Fibroblast of peridontal ligament (primary cell): ENCODE results near the gene MYOZ3.

ENCODE experiments used
- DNase-seq: peaks from one replicate; pipeline ENCODE4 v3.0.0-alpha.2; 2010; ENCODE audit errors: extremely low read depth

Gene MYOZ3

DNA sequence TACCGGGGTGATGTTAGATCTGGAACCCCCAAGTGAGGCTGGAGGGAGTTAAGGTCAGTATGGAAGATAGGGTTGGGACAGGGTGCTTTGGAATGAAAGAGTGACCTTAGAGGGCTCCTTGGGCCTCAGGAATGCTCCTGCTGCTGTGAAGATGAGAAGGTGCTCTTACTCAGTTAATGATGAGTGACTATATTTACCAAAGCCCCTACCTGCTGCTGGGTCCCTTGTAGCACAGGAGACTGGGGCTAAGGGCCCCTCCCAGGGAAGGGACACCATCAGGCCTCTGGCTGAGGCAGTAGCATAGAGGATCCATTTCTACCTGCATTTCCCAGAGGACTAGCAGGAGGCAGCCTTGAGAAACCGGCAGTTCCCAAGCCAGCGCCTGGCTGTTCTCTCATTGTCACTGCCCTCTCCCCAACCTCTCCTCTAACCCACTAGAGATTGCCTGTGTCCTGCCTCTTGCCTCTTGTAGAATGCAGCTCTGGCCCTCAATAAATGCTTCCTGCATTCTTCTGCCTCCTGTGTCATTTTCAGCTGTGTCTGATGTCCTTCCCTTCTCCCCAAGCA lies 2.3 kb upstream of the MYOZ3 start:
- no peak for DNase-seq

DNA sequence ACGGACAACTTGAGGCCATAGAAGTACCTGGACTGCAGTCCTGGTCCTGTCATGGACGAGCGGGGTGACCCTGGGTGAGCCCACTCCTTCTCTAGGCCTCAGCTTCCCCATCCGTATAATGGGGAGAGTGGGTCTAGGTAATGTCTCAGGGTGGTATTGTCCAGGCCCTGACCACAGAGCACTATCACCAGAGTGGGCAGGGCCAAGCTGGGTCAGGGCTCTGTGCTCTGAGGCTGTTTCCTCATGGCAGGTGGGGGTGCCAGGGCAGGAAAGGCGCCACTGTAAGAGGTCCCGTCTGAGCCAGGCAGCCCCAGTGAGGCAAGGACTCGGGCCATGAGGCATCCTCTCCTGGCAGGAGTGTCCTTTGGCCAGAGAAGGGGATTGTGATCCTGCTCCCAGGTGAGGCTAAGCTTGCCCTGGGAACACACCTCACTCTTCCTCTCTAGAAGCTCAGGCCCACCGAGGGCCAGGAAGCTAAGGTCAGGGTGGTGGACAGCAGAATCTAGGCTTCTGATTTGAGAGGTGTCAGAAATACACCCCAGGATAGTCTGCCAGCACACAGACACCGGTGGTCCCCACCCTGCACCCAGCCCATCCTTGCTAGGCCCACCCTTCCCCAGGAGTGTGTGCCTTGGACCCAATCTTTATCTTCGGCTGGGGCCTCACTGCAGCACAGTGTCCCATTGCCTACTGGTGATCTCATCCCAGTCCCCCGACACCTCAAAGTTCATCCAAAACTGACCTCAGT lies 1.5 kb upstream of the MYOZ3 start:
- no peak for DNase-seq

DNA sequence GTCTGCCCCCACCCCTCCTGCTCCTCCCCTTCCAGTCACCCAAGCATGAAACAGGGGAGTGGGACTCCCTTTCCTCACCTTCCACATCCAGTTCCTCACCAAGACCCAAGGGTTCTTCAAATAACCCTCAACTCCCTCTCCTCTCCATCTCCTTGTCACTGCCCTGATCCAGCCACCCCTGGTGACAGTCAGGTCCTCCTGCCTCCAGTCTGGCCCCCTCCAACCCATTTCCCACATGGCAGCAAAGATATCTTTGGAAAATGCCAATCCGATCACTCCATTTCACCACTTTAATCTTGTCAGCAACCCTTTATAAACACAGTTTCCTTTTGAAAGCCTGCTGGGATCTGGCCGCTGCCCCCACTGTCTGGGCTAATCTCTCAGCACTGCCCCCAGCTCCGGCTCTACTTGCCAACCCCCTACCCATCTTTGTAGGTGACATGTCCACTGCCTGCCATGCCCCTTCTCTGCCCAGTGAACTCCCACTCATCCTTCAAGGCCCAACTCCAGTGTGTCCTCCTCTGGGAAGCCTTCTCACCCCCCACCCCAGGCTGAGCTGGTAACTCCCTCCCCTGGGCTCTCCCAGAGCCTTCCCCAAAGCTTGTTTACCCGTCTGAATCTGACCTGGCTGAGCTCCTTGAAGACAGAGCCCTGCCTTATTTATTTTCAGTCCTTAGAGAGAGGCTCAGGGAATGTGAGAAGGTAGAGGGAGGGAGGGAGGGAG lies 781 bp upstream of the MYOZ3 start:
- no peak for DNase-seq

DNA sequence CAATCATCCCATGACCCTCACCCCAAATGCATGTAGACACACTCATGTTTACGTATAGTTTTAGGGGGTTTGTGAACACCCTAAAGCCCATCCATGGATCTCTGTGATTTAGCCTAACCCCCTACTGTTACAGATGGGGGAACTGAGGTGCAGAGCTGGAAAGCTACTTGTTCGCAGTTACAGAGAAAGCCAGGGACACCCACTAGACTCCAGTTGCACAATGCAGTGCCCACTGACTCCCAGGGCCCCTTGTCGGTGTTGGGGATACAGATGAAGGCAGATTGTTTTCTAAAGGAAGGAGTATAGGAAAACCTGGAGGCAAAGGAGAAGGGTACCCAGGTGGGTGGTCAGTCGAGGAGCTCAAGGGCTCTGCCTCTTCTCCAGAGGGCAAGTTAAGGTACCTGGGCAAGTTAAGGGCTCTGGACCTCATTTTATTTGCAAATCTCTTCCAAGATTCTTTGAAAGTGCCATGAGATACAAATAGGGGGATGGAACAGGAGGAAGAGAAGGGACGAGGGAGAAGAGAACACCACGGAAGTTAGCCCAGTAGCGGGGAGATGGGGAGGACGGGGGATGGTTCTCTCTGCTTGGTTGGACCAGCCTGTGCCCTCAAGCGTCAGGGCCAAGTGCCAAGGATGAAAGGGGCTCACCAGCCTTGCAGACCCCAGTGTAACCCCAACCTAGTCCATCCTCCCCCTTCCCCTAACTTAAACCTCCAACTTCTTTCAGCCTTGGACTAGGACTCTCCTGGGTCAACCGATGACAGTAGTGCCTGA lies 958 bp downstream of the MYOZ3 start:
- DNase-seq, result no peak

DNA sequence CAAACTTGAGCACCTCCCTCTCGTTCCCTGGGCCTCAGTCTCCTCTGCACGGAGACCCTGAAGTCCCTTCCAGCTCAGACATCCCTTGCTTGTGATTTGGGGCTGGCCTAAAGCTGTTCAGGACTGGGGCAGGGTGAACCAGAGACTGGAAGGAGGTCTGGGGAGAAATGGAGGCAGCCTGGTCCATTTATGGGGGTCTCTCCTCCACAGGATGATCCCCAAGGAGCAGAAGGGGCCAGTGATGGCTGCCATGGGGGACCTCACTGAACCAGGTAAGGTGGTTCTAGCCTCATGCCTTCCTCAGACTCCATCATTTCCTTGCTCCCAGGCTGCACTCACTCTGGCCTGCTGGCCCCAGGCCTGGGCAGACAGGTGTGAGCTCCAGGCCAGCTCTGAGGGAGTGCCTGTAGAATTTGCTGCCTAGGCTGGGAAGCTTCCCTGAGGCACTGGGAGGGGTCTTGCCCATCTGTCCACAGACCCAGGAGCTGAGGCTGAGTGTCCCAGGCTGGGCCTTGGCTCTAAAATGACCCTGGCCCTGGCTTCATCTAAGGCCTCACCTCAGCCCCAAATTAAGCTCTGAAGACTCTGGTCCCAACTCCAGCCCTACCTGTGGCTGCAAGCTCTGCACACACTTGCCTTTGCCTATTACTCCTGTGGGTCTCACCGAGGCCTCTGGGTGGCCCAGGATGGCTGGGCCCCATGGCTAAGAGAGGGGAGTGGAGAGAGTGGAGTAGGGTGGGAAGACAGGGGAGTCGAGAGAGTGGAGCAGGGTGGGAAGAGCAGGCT lies 1.9 kb downstream of the MYOZ3 start:
- no peak for DNase-seq

DNA sequence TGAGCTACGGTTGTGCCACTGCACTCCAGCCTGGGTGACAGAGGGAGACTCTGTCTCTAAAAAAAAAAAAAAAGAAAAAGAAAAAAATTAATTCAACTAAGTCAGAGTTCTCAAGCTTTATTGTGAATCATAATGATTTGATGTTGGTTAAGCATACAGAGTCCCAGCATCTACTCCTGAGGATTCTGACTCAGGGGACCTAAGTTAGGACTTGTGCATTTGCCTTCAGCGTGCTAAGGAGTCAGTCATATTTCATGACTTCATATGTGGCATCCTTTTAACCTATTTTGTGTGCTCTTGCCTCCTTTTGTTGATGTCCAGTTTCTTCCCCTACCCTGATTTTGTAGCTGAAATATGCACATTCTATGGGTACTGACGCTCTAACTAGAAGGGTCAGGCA lies 2.9 kb downstream of the MYOZ3 start:
- no peak for DNase-seq

DNA sequence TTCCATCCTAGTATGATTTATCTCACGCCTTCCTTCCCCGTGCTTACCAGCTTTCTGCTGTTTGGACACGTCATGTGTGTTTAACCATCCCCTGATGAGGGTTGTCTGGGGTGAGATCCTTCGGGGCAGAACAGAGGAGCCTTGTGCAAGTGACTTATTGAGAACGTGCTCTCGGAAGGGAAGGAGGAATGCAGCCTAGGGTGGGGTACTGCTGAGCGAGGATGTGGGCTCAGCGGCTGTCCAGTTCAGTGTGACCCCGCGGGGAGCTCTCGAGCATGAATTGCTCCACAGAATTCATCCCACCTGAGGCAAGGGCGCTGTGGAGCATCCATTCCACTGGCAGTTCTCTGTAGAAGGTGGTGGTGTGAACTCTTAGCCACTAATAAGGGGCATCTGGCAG lies 4.0 kb downstream of the MYOZ3 start:
- DNase-seq, result no peak

DNA sequence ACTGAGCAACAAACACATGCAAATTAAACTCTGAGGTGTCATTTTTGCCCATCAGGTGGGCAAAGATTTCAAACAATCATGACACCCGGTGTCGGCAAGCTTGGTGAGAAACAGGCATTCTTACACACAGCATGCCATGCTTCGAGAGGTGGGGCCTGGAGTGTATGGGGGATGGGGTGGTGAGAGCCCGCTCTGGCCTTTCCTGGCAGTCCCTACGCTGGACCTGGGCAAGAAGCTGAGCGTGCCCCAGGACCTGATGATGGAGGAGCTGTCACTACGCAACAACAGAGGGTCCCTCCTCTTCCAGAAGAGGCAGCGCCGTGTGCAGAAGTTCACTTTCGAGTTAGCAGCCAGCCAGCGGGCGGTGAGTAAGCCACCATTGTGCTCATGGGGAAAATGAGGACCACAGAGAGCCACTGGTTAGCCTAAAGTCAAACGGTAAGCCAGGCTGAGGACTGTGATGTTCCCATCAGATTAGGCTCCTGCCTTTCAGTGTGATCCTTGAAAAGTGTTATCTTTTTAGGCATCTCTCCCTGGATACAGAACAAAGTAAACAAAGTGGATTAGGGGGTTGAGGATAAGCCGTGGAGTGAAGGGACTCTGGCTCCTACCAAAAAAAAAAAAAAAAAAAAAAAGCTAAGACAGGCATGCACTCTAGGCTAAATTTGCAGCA lies 9.4 kb downstream of the MYOZ3 start:
- no peak for DNase-seq

DNA sequence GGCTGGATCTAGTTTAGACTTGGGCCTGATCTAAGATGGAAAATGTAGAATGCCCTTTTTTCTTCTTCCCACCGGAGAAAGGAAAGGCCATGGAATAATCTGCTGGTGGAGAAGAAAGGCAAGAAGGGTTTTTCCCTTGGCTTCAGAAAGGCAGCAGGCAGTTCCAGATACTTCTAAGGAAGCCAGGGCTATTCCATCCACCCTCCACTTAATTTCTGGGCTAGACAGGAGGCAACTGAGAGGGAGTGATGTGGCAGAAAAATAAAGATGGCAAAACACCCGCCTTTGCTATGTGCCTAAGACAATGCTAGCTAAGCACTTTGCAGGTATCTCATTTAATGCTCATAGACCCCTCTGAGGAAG lies 9.9 kb downstream of the MYOZ3 start:
- DNase-seq, result no peak

DNA sequence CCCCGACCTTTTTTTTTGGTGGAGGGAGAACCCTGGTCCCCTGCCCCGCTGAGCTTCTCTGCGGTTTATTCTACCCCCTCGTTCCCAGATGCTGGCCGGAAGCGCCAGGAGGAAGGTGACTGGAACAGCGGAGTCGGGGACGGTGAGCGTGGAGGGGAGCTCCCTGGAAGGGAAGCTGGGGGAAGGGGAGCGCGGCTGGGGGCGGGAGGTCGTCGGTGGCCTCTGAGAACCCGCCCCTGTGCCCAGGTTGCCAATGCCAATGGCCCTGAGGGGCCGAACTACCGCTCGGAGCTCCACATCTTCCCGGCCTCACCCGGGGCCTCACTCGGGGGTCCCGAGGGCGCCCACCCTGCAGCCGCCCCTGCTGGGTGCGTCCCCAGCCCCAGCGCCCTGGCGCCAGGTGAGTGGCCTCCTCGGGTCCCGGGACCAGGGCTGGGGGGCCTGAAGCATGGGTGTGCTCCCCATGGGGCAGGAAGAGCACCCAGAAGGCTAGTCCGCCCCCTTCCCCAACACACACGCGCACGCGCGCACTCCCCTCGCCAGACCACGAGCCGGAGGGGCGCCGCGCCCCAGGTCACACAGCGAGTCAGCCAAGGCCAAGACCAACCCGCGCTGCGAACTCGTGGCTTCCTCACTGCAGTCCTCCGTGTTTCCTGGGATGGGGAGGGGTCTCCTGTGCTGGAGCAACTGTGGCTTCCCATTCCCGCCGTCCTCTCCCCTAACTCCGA lies 10.6 kb downstream of the MYOZ3 start:
- no peak for DNase-seq

DNA sequence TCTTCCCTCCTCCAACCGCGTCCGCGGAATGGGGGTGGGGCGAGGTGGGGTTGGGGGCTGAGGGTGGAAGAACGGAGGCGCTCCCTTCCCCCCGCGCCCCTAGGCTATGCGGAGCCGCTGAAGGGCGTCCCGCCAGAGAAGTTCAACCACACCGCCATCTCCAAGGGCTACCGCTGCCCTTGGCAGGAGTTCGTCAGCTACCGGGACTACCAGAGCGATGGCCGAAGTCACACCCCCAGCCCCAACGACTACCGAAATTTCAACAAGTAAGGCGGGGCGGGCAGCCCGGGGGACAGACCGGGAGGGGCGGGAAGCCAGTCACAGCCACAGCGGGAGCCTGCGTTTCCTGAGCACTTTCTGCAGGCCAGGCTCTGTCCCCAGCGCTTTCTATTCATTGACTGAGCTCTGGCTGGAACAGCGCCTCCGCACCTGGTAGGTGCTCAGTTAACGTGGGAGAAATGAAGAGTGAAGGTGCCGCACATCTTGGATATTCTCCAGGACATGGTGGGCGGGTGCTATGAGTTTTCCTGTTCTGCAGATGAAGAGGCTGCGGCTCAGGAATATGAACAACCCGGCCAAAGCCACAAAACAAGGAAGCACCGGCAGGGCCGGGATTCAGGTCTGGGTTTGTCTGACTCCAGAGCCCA lies 11.3 kb downstream of the MYOZ3 start:
- DNase-seq, result no peak

DNA sequence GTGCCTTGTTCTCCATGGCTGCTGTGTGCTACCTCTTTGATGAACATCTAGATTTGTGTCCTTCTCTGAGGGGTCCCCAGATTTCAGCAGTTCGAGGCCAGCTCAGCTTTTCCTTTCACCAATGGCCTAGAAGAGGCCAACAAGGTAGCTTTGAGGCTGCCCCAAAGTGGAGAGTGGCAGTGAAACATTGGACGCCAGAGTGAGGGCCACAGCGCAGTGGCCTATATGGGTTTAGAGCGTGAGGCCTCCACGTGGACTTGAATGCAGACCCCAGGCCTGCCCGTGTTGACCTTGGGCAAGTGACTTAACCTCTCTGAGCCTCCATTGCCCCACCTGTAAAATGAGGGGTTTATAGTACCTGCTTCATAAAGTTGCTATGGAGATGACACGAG lies 11.8 kb downstream of the MYOZ3 start:
- no peak for DNase-seq

DNA sequence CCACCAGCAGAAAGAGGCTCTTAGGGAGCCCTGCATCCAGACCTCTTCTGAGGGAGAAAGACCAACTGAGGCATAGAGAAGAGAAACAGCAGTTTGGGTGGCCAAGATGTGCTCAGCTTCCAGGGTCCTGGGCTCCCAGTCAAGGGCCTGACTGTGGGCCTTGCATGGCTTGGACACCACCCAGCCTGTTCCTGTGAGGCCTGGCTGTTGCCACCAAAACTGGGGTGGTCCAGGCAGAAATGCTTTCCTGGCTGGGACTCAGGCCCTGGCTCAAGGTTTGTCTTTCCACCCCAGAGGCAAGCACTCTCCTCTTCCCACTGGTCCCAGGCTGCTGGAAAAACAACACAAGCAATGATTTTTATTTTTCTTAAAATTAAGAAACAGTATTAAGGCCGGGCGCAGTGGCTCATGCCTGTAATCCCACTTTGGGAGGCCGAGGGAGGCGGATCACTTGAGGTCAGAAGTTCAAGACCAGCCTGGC lies 13.3 kb downstream of the MYOZ3 start:
- no peak for DNase-seq

DNA sequence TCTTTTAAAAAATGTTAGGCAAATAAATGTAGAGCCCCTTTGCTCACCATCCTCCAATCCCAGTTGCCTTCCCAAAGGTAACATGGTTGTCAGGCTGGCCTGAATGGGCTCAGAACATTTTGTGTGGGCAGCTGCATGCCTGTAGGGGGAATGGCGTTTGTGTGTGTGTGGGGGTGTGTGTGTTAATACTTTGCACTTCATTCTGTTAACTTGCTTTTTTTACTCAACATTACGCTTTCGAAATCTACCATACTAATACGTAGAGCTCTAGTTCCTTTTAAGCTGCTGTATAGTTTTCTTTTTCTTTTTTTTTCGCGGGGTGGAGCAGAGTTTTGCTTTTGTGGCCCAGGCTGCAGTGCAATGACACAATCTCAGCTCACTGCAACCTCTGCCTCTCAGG lies 14.0 kb downstream of the MYOZ3 start:
- DNase-seq, result no peak

DNA sequence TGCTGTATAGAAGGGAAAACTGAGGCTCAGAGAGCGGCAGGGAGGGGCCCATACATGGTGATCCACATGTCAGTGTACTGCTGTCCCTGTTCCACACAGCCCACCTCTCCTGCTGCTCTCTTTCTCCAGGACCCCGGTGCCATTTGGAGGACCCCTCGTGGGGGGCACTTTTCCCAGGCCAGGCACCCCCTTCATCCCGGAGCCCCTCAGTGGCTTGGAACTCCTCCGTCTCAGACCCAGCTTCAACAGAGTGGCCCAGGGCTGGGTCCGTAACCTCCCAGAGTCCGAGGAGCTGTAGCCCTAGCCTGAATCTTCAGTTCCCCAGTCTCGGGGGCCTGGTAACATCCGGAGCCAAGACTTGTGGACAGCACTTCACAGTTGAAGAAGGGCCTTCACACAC lies 15.5 kb downstream of the MYOZ3 start:
- no peak for DNase-seq

DNA sequence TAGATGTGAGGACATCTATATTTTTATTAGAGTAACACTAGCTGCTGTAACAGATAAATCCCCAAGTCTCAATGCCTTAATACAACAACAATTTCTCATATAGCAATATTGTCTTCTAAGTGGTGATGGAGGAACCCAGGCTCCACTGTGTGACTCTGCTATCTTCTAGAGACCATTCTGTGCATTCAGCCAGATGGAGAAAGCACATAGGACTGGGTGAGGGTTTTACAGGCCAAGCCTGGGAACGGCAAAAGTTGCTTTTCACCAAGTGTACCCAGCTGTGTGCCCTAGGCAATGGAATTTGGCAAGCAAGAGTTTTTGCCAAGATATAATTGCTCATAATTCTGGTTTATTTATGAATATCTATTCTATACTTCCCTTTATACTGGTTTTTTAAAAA lies 28.1 kb downstream of the MYOZ3 start:
- no peak for DNase-seq

DNA sequence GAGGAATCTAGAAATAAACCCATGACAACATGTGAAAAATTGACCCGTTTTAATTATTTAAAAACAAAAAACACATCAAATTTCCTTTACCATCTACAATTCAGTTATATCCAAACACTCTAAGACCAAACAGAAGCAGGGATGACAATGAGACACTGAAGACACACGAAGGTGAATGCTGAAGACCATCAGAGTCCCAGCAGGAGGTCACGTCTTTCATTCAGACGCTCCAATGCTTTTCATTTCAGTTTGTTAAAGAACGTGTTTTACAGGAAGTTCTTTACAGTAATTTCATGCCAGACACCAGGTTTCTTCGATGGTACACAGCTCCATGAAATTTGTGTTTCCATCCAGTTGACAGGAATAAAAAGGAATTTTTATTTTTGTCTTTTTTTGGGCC lies 29.7 kb downstream of the MYOZ3 start:
- DNase-seq, result no peak

DNA sequence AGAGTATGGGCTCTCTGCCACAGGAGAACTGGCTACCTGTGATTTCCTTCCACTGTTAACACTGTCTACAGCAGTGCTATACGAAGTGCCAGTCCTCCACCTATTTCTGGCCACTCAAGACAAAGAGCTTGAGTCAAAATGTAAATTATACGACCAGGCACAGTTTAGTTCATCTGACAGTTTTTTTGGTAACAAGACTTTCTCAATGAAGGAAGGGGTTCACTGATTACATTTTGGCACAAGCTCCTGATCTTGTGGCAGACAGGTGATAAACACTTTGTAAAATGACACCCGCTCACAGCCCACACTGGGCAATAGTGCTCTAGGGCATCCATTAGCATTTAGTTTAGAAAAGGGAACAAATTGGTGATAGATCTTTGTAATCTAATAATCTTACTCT lies 31.2 kb downstream of the MYOZ3 start:
- DNase-seq, result no peak

DNA sequence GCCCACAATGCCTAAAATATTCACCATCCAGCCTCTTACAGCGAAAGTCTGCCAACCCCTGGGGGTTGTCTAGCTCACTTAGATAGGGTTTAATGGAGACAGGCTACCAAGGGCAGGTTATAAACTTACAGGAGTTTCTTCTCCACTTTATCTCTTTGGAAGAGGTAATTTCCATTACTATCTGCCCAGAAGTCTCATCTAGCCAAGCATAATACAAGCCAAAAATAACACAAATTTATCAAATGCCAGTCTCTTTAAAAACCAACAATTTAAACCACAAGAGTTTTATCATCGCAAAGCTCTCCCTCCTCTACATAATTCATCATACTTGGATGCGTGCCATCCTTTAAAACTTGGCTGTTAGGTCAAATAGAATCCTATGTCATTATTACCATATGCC lies 33.6 kb downstream of the MYOZ3 start:
- DNase-seq, result peak; percentile 73

DNA sequence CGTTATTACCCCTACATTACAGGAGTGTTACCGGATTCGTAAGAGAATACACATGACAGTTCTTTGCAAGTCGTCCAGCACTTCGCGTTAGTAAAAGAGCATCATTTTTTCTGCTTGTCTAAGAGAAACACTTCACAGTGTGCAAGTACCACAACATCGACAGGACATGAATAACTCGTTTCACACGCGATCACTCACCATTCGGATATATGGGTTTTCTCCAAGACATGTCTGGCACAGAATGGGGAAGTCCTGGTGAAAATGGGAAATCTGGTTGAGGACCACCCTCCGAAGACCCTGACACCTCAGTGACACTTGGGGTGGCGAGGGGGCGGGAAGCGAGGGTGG lies 39.2 kb downstream of the MYOZ3 start:
- DNase-seq, result no peak
